PC-3 (cell line): ENCODE data around the gene ADTRP. TPM values are rescaled to one million over a fixed set of nuclear protein-coding genes. Genes with fewer than 3 reads are reported as not detected.

Experiments
- ATAC-seq: fragments of 200-7000 bp; cut with Tn5 transposase; 2 replicates; pipeline ENCODE4 v1.9.1; 2020; ENCODE audit warnings: mild to moderate bottlenecking, moderate library complexity
- BruUV-seq: library from RNA; stranded (reverse); fragments of 400-500 nt; replicated peaks from 2 replicates; lab custom pipeline; 2021; lab: Mats Ljungman, UMichigan
- CTCF ChIA-PET: fragments of 300-600 bp; sonication (Branson Sonifier 250); formaldehyde crosslinking; loops from one replicate; lab custom pipeline; 2022; ENCODE audit warnings: antibody characterized with exemption; lab: Charles Lee
- POLR2A ChIA-PET: fragments of 300-600 bp; sonication (Branson Sonifier 250); formaldehyde crosslinking; loops from one replicate; lab custom pipeline; 2022; ENCODE audit warnings: antibody characterized with exemption; ENCODE audit not compliant: unreplicated experiment; lab: Charles Lee
- DNase-seq: peaks from one replicate; pipeline ENCODE4 v3.0.0-alpha.2; 2015
- H2AFZ ChIP-seq: fragments of 300-600 bp; sonication (generic); 2 replicates; pipeline ENCODE4 v1.6.0; 2016; ENCODE audit warnings: antibody characterized with exemption, low read length
- H3F3A ChIP-seq: fragments of 300-600 bp; sonication (generic); one replicate; pipeline ENCODE4 v1.6.0; 2017; ENCODE audit warnings: antibody characterized with exemption, low read length, control low read depth, mild to moderate bottlenecking; ENCODE audit not compliant: unreplicated experiment
- H3K27ac ChIP-seq: fragments of 300-600 bp; sonication (generic); 2 replicates; pipeline ENCODE4 v1.5.1; 2016; ENCODE audit warnings: mild to moderate bottlenecking, low read length
- H3K27me3 ChIP-seq: fragments of 300-600 bp; sonication (generic); 2 replicates; pipeline ENCODE4 v1.6.1; 2016; ENCODE audit warnings: low read length, mixed read lengths
- H3K36me3 ChIP-seq: fragments of 300-600 bp; sonication (generic); 2 replicates; pipeline ENCODE4 v1.6.1; 2016; ENCODE audit warnings: low read depth, mixed run types, low read length, mixed read lengths
- H3K4me1 ChIP-seq: fragments of 300-600 bp; sonication (generic); 2 replicates; pipeline ENCODE4 v1.5.1; 2016; ENCODE audit warnings: low read length; ENCODE audit not compliant: insufficient read depth
- H3K4me2 ChIP-seq: fragments of 300-600 bp; sonication (generic); 2 replicates; pipeline ENCODE4 v1.6.0; 2016; ENCODE audit warnings: low read length
- H3K4me3 ChIP-seq: fragments of 300-600 bp; sonication (generic); 2 replicates; pipeline ENCODE4 v1.5.1; 2016; ENCODE audit warnings: mild to moderate bottlenecking, low read length, mixed read lengths
- H3K79me2 ChIP-seq: fragments of 300-600 bp; sonication (generic); 2 replicates; pipeline ENCODE4 v1.6.1; 2017; ENCODE audit warnings: low read length, mixed read lengths
- H3K9ac ChIP-seq: fragments of 300-600 bp; sonication (generic); 2 replicates; pipeline ENCODE4 v1.6.0; 2016; ENCODE audit warnings: mild to moderate bottlenecking, low read length
- H3K9me2 ChIP-seq: fragments of 300-600 bp; sonication (generic); replicated peaks from 2 replicates; pipeline ENCODE4 v1.6.1; 2016; ENCODE audit warnings: mixed run types, low read length, mixed read lengths
- H3K9me3 ChIP-seq: fragments of 300-600 bp; sonication (generic); 2 replicates; pipeline ENCODE4 v1.6.1; 2016; ENCODE audit warnings: low read length, mixed read lengths
- H4K20me1 ChIP-seq: fragments of 300-600 bp; sonication (generic); 2 replicates; pipeline ENCODE4 v1.6.1; 2016; ENCODE audit warnings: low read length, mixed read lengths
- EZH2 ChIP-seq: fragments of 300-600 bp; sonication (generic); IDR thresholded peaks from one replicate; pipeline ENCODE4 v1.6.1; 2017; ENCODE audit warnings: antibody characterized with exemption, mild to moderate bottlenecking, low read length; ENCODE audit not compliant: unreplicated experiment
- EZH2phosphoT487 ChIP-seq: fragments of 300-600 bp; sonication (generic); IDR thresholded peaks from 2 replicates; pipeline ENCODE4 v1.6.1; 2018; ENCODE audit warnings: mild to moderate bottlenecking, antibody characterized with exemption, low read length, borderline replicate concordance
- intact Hi-C: fragments of 100-400 bp; cut with micrococcal nuclease; formaldehyde crosslinking; loops from 2 replicates; pipeline ENCODE4 v1.9.0; 2023
- total RNA-seq: library from RNA; depleted of rRNA; stranded (reverse); fragments of >200 nt; gene quantifications from 2 replicates; pipeline ENCODE4 v1.2.3, GENCODE V29; 2014
- TF ChIP-seq, protein P1 (sequence below): fragments of 300-600 bp; sonication (generic); conservative IDR thresholded peaks from 2 replicates; pipeline ENCODE4 v1.5.1; 2017; ENCODE audit warnings: antibody characterized with exemption, low read depth, mild to moderate bottlenecking, low read length

ADTRP gene
- total RNA-seq, 1 experiment from 2014 or later: not detected

DNA sequence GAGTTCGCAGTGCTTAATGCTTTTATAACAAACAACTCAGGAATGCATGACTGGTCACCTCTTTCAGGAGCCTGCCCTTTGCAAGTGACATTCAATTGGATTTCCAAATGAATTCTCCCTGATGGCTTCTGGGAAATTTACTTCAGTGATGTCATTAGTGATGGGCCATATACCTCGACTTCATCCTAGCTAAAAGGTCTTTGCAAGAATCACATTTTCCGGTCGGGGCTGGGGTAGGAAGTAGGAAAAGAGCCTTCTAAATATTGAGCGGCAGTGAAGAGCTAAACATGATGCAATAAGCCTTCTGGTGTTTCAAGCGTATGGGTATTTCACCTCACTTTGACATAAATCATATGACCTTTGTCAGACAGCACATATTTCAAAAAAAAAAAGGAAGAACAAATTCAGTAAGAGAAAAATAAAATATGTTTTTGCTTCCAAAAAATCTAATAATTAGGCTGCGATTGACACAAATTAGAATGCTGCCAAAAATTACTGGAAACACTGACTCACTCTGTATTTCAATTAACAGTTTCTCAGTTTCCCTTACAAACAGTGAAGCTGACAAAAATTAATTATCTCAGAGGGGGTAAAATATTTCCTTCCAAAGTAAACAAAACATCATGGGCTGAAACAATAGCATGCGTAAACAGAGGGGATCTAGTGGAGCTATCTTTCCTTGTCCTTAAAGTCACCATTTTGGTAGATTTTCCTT is 39.8 kb downstream of the ADTRP start:
- no peaks in the 10 kb centered on the region for H3K27me3 ChIP-seq
- TF ChIP-seq EZH2phosphoT487: no peak
- no peak overlapping the region for H3K4me3 ChIP-seq
- H3K4me1 ChIP-seq: peaks cover 11% of the 10 kb centered on the region; the same call in 1 of the 2 replicates
- no peak overlapping the region for H3K27ac ChIP-seq
- H3K9me2 ChIP-seq: no peaks in the 10 kb centered on the region
- no peak overlapping the region for H3K9ac ChIP-seq
- H3K4me2 ChIP-seq: no peak overlapping the region
- no peaks in the 10 kb centered on the region for H3K79me2 ChIP-seq
- intact Hi-C loops: no loop called here
- H3K9me3 ChIP-seq: no peaks in the 10 kb centered on the region
- ChIA-PET POLR2A (no interaction called here), CTCF (no interaction called here)
- ATAC-seq: no peak
- DNase-seq: no peak
- no peaks in the 10 kb centered on the region for H3K36me3 ChIP-seq
- no TSS peak for BruUV-seq
- no peaks in the 10 kb centered on the region for H4K20me1 ChIP-seq
- no peak overlapping the region for H2AFZ ChIP-seq
- no peaks in the 10 kb centered on the region for H3F3A ChIP-seq

- no peak overlapping the region for H3K9ac ChIP-seq
- H3K79me2 ChIP-seq: no peaks in the 10 kb centered on the region
Observed at GRCh38 chr6:11738234-11738633, 40.4 kb downstream of the ADTRP start.

DNA sequence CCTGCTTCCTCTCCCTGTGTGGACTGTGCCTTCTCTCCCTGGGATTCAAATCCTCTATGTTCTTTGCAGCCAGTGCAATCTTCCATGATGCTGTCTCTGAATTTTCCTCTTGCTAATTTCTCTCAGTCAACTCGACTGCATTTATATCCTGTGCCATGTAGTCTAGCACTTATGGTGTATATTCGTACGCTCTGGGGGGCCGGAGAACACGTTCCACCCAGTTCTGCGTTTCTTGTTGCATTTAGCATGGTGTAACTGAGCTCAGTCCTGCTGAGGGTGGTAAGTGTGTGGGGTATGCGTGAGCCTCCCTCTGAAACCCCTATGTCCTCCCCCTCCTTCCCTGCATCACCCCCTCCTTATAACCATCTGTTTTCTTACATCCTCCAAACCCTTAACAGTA is 42.0 kb downstream of the ADTRP start:
- CTCF ChIA-PET: no interaction called here
- Histone ChIP-seq H3K36me3 (no peaks in the 10 kb centered on the region), H3K4me3 (no peak overlapping the region), H3F3A (no peaks in the 10 kb centered on the region), H3K9me3 (no peaks in the 10 kb centered on the region), H3K4me1 (peaks cover 11% of the 10 kb centered on the region; the same call in 1 of the 2 replicates), H3K79me2 (no peaks in the 10 kb centered on the region), H3K27ac (no peak overlapping the region), H3K9me2 (no peaks in the 10 kb centered on the region), H3K9ac (no peak overlapping the region), H4K20me1 (no peaks in the 10 kb centered on the region), H3K4me2 (no peak overlapping the region), H2AFZ (no peak overlapping the region), H3K27me3 (no peaks in the 10 kb centered on the region)
- BruUV-seq: no TSS peak
- no peak for ATAC-seq
- no peak for DNase-seq
- intact Hi-C loops: no loop called here
- TF ChIP-seq EZH2phosphoT487 (no peak), EZH2 (no peak)
- TF ChIP-seq, protein P1, sequence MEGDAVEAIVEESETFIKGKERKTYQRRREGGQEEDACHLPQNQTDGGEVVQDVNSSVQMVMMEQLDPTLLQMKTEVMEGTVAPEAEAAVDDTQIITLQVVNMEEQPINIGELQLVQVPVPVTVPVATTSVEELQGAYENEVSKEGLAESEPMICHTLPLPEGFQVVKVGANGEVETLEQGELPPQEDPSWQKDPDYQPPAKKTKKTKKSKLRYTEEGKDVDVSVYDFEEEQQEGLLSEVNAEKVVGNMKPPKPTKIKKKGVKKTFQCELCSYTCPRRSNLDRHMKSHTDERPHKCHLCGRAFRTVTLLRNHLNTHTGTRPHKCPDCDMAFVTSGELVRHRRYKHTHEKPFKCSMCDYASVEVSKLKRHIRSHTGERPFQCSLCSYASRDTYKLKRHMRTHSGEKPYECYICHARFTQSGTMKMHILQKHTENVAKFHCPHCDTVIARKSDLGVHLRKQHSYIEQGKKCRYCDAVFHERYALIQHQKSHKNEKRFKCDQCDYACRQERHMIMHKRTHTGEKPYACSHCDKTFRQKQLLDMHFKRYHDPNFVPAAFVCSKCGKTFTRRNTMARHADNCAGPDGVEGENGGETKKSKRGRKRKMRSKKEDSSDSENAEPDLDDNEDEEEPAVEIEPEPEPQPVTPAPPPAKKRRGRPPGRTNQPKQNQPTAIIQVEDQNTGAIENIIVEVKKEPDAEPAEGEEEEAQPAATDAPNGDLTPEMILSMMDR: no peak
- POLR2A ChIA-PET: no interaction called here

More at GRCh38 chr6:11738234-11738633, 40.4 kb downstream of the ADTRP start:
- intact Hi-C loops: no loop called here
- H3K36me3 ChIP-seq: no peaks in the 10 kb centered on the region
- CTCF ChIA-PET: no interaction called here
- peaks cover 11% of the 10 kb centered on the region; the same call in 1 of the 2 replicates for H3K4me1 ChIP-seq
- TF ChIP-seq EZH2phosphoT487: no peak
- TF ChIP-seq EZH2: no peak
- TF ChIP-seq, protein P1: no peak
- no peak overlapping the region for H2AFZ ChIP-seq
- ATAC-seq (no peak), DNase-seq (no peak)
- no peaks in the 10 kb centered on the region for H4K20me1 ChIP-seq
- no peaks in the 10 kb centered on the region for H3K9me3 ChIP-seq
- H3K27ac ChIP-seq: no peak overlapping the region
- no peak overlapping the region for H3K4me2 ChIP-seq
- H3F3A ChIP-seq: no peaks in the 10 kb centered on the region
- POLR2A ChIA-PET: no interaction called here
- BruUV-seq: no TSS peak
- no peak overlapping the region for H3K4me3 ChIP-seq
- H3K27me3 ChIP-seq: no peaks in the 10 kb centered on the region
- no peaks in the 10 kb centered on the region for H3K9me2 ChIP-seq
